ENCODE measurements around the gene CCDC71L. TPM values are rescaled to one million over a fixed set of nuclear protein-coding genes. Genes with fewer than 3 reads are reported as not detected.

The CCDC71L gene
- total and polyA plus RNA-seq, 2 of the 4 experiments (the other 2 are of a cell fraction): 19.7 to 20.6 TPM

DNA sequence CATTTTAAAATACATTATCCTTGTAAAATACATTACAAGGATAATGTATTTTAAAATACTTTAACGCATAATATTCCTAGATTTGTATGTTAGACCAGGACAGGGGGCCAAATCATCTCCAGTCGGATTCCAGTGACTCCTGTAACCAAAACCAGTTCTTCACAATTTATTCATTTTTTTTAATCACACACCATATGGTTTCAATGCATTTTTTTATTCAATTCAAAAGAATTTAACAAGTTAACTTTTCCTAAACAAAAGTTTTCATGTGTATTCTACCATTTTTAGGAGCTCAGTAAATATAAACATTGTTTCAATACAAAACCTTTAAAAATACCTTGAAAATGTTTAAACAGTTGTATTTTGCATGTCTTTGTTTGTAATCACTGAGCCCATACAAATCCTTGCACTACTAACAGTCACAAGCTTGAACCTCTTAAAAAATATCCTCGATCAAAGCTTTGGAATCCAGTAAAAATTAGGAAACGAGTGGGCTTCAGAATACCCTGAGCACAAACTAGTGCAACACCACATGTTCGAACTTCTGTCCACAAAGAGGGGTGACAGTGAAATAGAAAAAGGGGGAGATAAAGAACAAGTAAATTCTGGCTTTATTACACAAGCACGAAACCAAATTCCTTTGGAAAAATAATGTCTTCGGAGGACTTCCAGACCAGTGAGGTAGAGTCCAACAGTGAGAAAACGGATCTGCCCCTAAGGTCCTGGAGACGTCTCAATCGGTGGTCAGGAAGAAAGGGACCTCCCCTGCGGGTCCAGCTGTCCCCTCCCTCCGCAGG, 1.6 kb downstream of the CCDC71L start:
- BruUV-seq (replicated peaks): TSS peak; percentile 44
- Histone ChIP-seq H2BK20ac (ENCODE audit: low read depth, low read length) (peak overlapping the region; percentile 54), H3K4ac (ENCODE audit: low read depth, low read length) (peak overlapping the region; percentile 96), H3K27me3 (ENCODE audit: control insufficient read depth, insufficient read depth, low read length) (no peaks in the 10 kb centered on the region), H3K36me3 (ENCODE audit: control insufficient read depth, insufficient read depth, low read length) (no peaks in the 10 kb centered on the region), H3K18ac (ENCODE audit: low read depth, low read length) (peak overlapping the region; percentile 93), H2BK15ac (ENCODE audit: low read depth, low read length) (peak overlapping the region; percentile 91; the same call in 2 of the 3 replicates), H4K91ac (ENCODE audit: insufficient read depth, low read depth, low read length) (peak overlapping the region; percentile 85), H3K9me1 (ENCODE audit: insufficient read depth, low read length) (peaks cover 4% of the 10 kb centered on the region; the same call in 1 of the 2 replicates), H4K20me1 (ENCODE audit: insufficient read depth, low read length) (no peaks in the 10 kb centered on the region), H3K27ac (ENCODE audit: insufficient read depth, low read length) (peak overlapping the region; percentile 76), H3K9me3 (ENCODE audit: control insufficient read depth, insufficient read depth, low read length) (no peaks in the 10 kb centered on the region), H2AFZ (replicated peaks; ENCODE audit: low read length, poor library complexity) (peak overlapping the region; percentile 90), H2BK120ac (ENCODE audit: low read depth, low read length) (peak overlapping the region; percentile 91), H3K79me1 (ENCODE audit: low read depth in 1 of 2, low read length in 2 of 2) (peaks cover 17 to 32% of the 10 kb centered on the region in 2 experiments), H2AK5ac (ENCODE audit: low read depth, low read length) (peak overlapping the region; percentile 70), H4K8ac (ENCODE audit: low read depth in 2 of 2, low read length in 2 of 2) (peak overlapping the region; percentile 45 to 92), H3K4me1 (ENCODE audit: control insufficient read depth, insufficient read depth, low read length) (0 out of 2 replicates have a peak, but pooled peaks cover 2% of the 10 kb centered on the region), H2AK9ac (replicated peaks; ENCODE audit: low read depth, low read length, poor library complexity) (peak overlapping the region; percentile 92), H3K4me2 (ENCODE audit: low read depth, low read length) (peak overlapping the region; percentile 93), H3K56ac (ENCODE audit: extremely low read depth, insufficient read depth, low read length) (peak overlapping the region; percentile 96), H3K4me3 (ENCODE audit: insufficient read depth, low read depth, low read length) (peak overlapping the region; percentile 84), H3K23ac (ENCODE audit: low read depth, low read length) (peak overlapping the region; percentile 99), H2BK5ac (ENCODE audit: low read depth, low read length, poor library complexity, severe bottlenecking) (peak overlapping the region; percentile 89), H4K5ac (ENCODE audit: low read depth, low read length) (peak overlapping the region; percentile 88), H3K9ac (ENCODE audit: low read depth, low read length) (peak overlapping the region; percentile 87), H3K14ac (replicated peaks; ENCODE audit: low read depth, low read length) (peak overlapping the region; percentile 98)
- intact Hi-C loops (cut with micrococcal nuclease): loop anchor here (5.0 kb wide), 1 partner anchor 172 kb away; no protein-coding TSS in a partner anchor
- in situ Hi-C loops (cut with MboI; ENCODE audit: low sequenced_read_pairs): loop anchor here (10.0 kb wide), 1 partner anchor 485 kb away; no protein-coding TSS in a partner anchor
- ChIA-PET CTCF (interaction anchor here (0.6 to 2.5 kb wide), 7 partner anchors 20 to 574 kb away, joined by 3 to 17 read pairs (median 6); no protein-coding TSS in a partner anchor), POLR2A (ENCODE audit: unreplicated experiment) (interaction anchor here (0.6 kb wide), 1 partner anchor 101 kb away, joined by 4 read pairs; no protein-coding TSS in a partner anchor)
- TF ChIP-seq CEBPB (IDR thresholded peaks at IDR 0.05; ENCODE audit: low read depth, low read length) (no peak), RFX5 (IDR thresholded peaks at IDR 0.05; ENCODE audit: low read depth, low read length) (no peak), USF2 (IDR thresholded peaks at IDR 0.05; ENCODE audit: low read depth, low read length) (no peak), FOS (IDR thresholded peaks at IDR 0.05; ENCODE audit: low read depth, low read length) (no peak), SMC3 (IDR thresholded peaks at IDR 0.05; ENCODE audit: low read depth, low read length) (no peak; the same call in 1 of the 2 replicates), MXI1 (IDR thresholded peaks at IDR 0.05; ENCODE audit: borderline replicate concordance, low read depth, low read length) (no peak), RAD21 (IDR thresholded peaks at IDR 0.05; ENCODE audit: low read length) (no peak), POLR2A (IDR thresholded peaks at IDR 0.05; ENCODE audit: low read depth, low read length) (no peak; the same call in 1 of the 2 replicates), MAZ (IDR thresholded peaks at IDR 0.05; ENCODE audit: borderline replicate concordance, low read depth, low read length) (no peak), BHLHE40 (IDR thresholded peaks at IDR 0.05; ENCODE audit: low read depth, low read length) (no peak)
- TF ChIP-seq, protein P1, sequence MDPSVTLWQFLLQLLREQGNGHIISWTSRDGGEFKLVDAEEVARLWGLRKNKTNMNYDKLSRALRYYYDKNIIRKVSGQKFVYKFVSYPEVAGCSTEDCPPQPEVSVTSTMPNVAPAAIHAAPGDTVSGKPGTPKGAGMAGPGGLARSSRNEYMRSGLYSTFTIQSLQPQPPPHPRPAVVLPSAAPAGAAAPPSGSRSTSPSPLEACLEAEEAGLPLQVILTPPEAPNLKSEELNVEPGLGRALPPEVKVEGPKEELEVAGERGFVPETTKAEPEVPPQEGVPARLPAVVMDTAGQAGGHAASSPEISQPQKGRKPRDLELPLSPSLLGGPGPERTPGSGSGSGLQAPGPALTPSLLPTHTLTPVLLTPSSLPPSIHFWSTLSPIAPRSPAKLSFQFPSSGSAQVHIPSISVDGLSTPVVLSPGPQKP (IDR thresholded peaks at IDR 0.05; ENCODE audit: borderline replicate concordance, low read depth, low read length): no peak
- ATAC-seq (ENCODE audit: low read depth) (no peak), DNase-seq (peak; percentile 18)
- dilution Hi-C loops (cut with HindIII; ENCODE audit: low sequenced_read_pairs, unreplicated experiment): no loop called here
- WGBS, 2 experiments (ENCODE audit: extremely low coverage in 2 of 2, insufficient read length in 1 of 2): 11% methylated on average over 7 of the region's 12 CpGs; no CpG with 5 or more reads in 1 of the 2 experiments

Data from IMR-90 (cell line).